Naive B cell (primary cell): Measurements from ENCODE around the gene EGLN2. TPM values are rescaled to one million over a fixed set of nuclear protein-coding genes. Genes with fewer than 3 reads are reported as not detected.
"Not testable (repeated sequence)": the region's sequence is repeated elsewhere in the genome, so short reads cannot be mapped to it uniquely, and the experiment has no call there.

Experiments
- ATAC-seq, 2 donors: fragments of 150-1000 bp; cut with Tn5 transposase; 2 replicates each; pipeline ENCODE4 v1.10.0; 2021; ENCODE audit warnings: low read depth in 2 of 2, mild to moderate bottlenecking in 2 of 2, moderate library complexity in 2 of 2
- DNase-seq: peaks from one replicate; pipeline ENCODE4 v3.0.0; 2022
- H3K27ac Mint-ChIP-seq, 6 donors: one replicate each; pipeline ENCODE4 v1.8.0; 2020 to 2022; ENCODE audit warnings: mild to moderate bottlenecking in 6 of 6, mixed read lengths in 6 of 6, moderate library complexity in 5 of 6, inconsistent platforms in 2 of 6
- H3K27me3 Mint-ChIP-seq, 3 donors: one replicate each; pipeline ENCODE4 v1.8.0; 2021 to 2022; ENCODE audit warnings: mixed read lengths in 3 of 3, mild to moderate bottlenecking in 1 of 3
- H3K36me3 Mint-ChIP-seq, 2 donors: one replicate each; pipeline ENCODE4 v1.8.0; 2020 to 2022; ENCODE audit warnings: mixed read lengths in 2 of 2, inconsistent platforms in 1 of 2, mild to moderate bottlenecking in 1 of 2
- H3K4me1 Mint-ChIP-seq, 3 donors: one replicate each; pipeline ENCODE4 v1.8.0; 2020 to 2022; ENCODE audit warnings: mixed read lengths in 3 of 3, inconsistent platforms in 1 of 3, mild to moderate bottlenecking in 1 of 3, moderate library complexity in 1 of 3
- H3K4me3 Mint-ChIP-seq, 8 donors: one replicate each; pipeline ENCODE4 v1.8.0; 2020 to 2022; ENCODE audit warnings: mild to moderate bottlenecking in 8 of 8, mixed read lengths in 8 of 8, moderate library complexity in 8 of 8, inconsistent platforms in 2 of 8
- H3K9me3 Mint-ChIP-seq, 7 donors: one replicate each; pipeline ENCODE4 v1.8.0; 2020 to 2022; ENCODE audit warnings: mixed read lengths in 7 of 7, mild to moderate bottlenecking in 5 of 7, inconsistent platforms in 2 of 7, moderate library complexity in 1 of 7
- polyA plus RNA-seq, 6 donors: library from polyadenylated mRNA; unstranded; fragments of 300-500 nt; fragmentation: Illumina TruSeq; gene quantifications; one replicate each; pipeline ENCODE4 v1.2.3, GENCODE V29; 2021; ENCODE audit warnings: low read depth in 6 of 6

The EGLN2 gene
- polyA plus RNA-seq, 6 donors from 2014 or later: 66.8 to 184 (median 124) TPM

DNA sequence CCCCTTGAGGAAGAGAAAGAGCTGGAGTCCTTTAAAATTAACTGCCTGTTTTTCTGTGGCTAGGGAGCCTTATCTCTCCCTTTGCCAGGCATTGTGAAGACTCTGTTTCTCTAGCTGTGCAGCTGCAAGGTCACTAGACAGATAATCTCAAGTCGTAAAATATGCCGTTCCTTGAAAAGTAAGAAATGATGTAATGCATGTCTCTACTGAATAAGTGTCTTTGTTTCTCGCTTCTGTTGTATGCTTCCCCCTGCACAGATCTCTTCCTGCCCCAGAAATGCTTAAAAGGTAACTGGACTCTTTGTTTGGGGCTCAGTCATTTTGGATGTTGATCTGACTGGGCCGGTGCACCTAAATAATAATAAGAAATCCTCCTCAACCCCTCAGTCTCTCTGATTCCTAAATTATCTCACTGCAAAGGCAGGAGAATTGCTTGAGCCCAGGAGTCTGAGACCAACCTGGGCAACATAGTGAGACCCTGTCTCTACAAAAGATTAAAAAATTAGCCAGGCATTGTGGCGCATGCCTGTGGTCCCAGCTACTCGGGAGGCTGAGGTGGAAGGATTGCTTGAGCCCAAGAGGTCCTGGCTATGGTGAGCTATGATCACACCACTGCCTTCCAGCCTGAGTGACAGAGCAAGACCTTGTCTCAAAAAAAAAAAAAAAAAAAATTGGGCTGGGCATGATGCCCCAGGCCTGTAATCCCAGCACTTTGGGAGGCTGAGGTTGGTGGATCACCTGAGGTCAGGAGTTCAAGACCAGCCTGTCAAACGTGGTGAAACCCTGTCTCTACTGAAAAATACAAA is 34.9 kb downstream of the EGLN2 start:
- not testable (repeated sequence) for H3K36me3 Mint-ChIP-seq, H3K4me3 Mint-ChIP-seq, ATAC-seq, H3K4me1 Mint-ChIP-seq, DNase-seq, H3K9me3 Mint-ChIP-seq, H3K27ac Mint-ChIP-seq
- H3K27me3 Mint-ChIP-seq: peaks cover 0 to 12% (median 0%) of the 10 kb centered on the region in 3 donors

DNA sequence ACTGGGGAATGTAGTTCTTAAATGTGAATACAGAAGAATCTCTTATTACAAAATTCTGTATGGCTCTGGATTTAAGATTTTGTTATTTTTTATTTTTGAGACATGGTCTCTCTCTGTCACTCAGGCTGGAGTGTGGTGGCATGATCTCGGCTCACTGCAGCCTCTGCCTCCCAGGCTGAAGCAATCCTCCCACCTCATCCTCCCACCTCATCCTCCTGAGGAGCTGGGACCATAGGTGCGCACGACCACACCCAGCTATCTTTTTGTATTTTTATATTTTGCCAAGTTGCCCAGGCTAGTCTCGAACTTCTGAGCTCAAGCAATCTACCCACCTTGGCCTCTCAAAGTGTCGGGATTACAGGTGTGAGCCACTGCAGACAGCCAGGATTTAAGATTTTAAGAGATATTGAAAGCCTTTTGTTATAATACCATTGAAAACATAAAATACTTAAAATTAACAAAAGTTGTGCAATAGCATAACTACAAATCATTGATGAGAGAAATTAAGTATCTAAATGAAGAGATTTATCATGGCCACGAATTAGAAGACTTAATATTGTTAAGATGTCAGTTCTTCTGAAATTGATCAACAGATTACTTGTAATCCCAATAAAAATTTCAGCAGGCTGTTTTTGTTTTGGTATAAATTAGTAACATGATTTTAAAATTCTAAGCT is 37.9 kb downstream of the EGLN2 start:
- H3K4me1 Mint-ChIP-seq: no peaks in the 10 kb centered on the region
- ATAC-seq: no peak
- peak overlapping the region in 1 of 6 donors; percentile 14 for H3K27ac Mint-ChIP-seq
- H3K27me3 Mint-ChIP-seq: peaks cover 0 to 33% (median 10%) of the 10 kb centered on the region in 3 donors
- H3K4me3 Mint-ChIP-seq: no peak overlapping the region
- H3K9me3 Mint-ChIP-seq: peaks cover 0 to 4% (median 0%) of the 10 kb centered on the region in 7 donors
- H3K36me3 Mint-ChIP-seq: no peaks in the 10 kb centered on the region
- no peak for DNase-seq

DNA sequence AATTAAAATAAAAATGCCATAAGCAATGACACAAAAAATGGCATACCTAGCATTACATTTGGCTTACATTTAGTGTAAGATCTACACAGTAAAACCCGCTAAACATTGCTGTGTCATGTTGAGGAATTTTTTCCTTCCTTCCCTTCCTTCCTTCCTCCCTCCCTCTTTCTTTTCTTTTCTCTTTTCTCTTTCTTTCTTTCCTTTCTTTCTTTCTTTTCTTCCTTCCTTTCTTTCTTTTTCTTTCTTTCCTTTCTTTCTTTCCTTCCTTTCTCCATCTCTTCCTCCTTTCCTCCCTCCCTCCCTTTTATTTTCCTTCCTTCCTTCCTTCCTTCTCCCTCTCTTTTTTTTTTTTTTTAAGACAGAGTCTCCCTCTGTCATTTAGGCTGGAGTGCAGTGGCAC is 39.5 kb downstream of the EGLN2 start:
- H3K4me1 Mint-ChIP-seq, H3K36me3 Mint-ChIP-seq, DNase-seq, H3K9me3 Mint-ChIP-seq, ATAC-seq, H3K4me3 Mint-ChIP-seq: not testable (repeated sequence)
- Mint-ChIP-seq H3K27ac (peak overlapping the region in 1 of 6 donors; percentile 22), H3K27me3 (peaks cover 0 to 33% (median 10%) of the 10 kb centered on the region in 3 donors)

DNA sequence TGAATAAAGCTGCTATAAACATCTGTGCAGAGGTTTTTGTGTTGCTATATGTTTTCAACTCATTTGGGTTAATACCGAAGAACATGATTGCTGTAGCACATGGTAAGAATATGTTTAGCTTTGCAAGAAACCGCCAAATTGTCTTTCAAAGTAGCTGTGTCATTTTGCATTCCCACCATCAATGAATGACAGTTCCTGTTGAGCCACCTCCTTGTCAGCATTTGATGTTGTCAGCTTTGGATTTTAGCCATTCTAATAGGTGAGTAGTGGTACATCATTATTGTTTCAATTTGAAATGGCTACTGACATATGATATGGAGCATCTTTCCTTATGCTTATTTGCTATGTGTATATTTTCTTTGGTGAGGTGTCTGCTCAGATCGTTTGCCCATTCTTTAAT is 43.0 kb downstream of the EGLN2 start:
- not testable (repeated sequence) for H3K4me3 Mint-ChIP-seq, ATAC-seq, H3K27ac Mint-ChIP-seq, DNase-seq, H3K36me3 Mint-ChIP-seq, H3K9me3 Mint-ChIP-seq
- H3K4me1 Mint-ChIP-seq: peaks cover 5 to 20% (median 18%) of the 10 kb centered on the region in 3 donors
- H3K27me3 Mint-ChIP-seq: peaks cover 4 to 36% (median 16%) of the 10 kb centered on the region in 3 donors

DNA sequence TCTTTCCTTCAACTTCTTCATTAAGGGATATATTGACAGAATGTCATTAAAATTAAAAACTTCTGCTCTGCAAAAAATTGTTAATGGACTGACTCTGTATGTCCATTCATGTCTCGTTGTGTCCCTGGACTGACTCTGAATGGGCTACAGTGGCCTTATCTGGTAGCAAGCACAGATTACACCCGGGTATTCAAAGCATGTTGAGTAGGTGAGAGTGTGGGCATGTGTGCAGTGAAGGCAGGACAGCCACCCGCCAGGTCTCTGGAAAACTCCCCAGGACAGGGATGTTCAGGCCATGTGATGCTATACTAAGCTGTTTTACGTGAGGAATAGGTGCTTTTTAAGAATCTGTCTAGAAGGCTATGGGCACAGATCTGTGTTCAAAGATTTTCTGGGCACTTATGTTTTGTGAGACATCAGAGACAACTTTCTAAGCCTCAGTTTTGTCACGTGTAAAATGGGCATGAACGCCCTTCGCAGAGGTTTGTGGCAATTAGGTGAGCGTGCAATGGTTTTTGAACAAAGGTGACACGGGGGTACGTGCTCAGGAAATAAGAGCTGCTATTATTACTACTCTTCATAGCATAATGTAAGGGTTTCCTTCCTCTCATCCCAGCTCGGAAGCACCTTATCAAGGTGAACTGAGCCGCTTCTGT is 44.1 kb downstream of the EGLN2 start:
- H3K4me1 Mint-ChIP-seq: peaks cover 6 to 20% (median 18%) of the 10 kb centered on the region in 3 donors
- ATAC-seq, DNase-seq, H3K9me3 Mint-ChIP-seq: not testable (repeated sequence)
- H3K27ac Mint-ChIP-seq: peak overlapping the region in 4 of 6 donors; percentile 75 to 94 (median 89)
- peaks cover 11 to 48% (median 27%) of the 10 kb centered on the region in 3 donors for H3K27me3 Mint-ChIP-seq
- peaks cover 0 to 10% of the 10 kb centered on the region in 2 donors for H3K36me3 Mint-ChIP-seq
- H3K4me3 Mint-ChIP-seq: peak overlapping the region; percentile 62 to 89 (median 85)

DNA sequence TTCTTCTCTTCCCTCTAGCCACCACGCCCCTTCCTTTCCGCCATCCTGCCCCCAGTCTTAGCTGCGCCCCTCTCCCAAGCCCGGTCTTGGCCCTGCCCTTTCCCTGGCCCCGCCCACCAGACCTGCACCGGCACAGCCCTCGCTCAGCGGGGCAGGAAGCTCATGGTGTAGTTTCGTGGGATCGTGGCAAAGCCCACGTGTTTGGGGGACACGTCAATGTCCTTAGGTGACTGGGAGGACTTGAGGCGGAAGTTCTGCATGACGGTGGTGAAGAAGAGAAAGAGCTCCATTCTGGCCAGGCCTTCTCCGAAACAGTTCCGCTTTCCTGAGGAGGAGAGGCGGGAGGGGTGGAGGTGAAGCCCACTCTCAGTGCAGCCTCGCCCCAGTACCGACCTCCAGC is 44.7 kb downstream of the EGLN2 start:
- not testable (repeated sequence) for H3K9me3 Mint-ChIP-seq
- H3K27ac Mint-ChIP-seq: peak overlapping the region; percentile 7 to 94 (median 81)
- peaks cover 8 to 20% (median 18%) of the 10 kb centered on the region in 3 donors for H3K4me1 Mint-ChIP-seq
- DNase-seq (peak; percentile 54), ATAC-seq (peak; percentile 94 to 96)
- peaks cover 0 to 11% of the 10 kb centered on the region in 2 donors for H3K36me3 Mint-ChIP-seq
- peak overlapping the region; percentile 62 to 89 (median 85) for H3K4me3 Mint-ChIP-seq
- peaks cover 11 to 51% (median 32%) of the 10 kb centered on the region in 3 donors for H3K27me3 Mint-ChIP-seq

DNA sequence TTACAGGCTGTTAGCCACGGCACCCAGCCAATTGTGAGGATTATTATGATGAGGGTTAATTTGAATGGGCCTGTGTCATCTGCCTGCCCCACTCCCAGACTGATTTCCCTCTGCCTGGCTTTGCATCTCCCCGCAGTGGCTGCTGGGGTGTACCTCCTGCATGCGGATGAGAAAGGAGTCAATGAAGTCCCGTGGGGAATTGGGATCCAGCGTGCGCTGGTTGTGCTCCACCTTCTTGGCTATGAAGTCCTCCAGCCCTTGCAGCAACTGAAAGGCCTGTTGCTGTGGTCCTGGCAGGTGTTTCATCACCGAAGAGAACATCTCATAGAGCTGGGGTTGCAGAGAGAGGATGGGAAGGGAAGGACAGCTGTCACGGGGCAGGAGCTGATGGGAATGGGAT is 47.7 kb downstream of the EGLN2 start:
- Mint-ChIP-seq H3K27me3 (peaks cover 25 to 53% (median 44%) of the 10 kb centered on the region in 3 donors), H3K36me3 (peaks cover 0 to 18% of the 10 kb centered on the region in 2 donors), H3K4me1 (peaks cover 12 to 24% (median 18%) of the 10 kb centered on the region in 3 donors)
- not testable (repeated sequence) for H3K9me3 Mint-ChIP-seq, H3K27ac Mint-ChIP-seq, ATAC-seq, DNase-seq, H3K4me3 Mint-ChIP-seq

DNA sequence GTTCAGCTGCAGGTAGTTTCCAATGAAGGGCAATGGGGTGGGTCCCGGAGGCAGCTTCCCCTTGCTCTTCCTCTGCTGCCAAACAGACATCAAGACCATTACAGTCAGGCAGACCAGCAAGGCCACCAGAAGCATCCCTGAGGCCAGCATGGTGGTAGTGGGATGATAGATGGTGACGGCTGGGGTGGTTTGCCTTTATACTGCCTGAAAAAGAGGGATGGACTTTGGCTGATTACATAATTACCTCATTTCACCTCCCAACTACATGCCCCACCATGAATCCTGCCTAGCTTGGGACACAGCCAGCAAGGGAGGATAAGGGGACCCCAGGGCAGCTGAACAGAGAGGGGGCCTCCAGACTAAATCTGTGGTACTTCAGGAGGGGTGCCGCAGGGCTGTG is 51.3 kb downstream of the EGLN2 start, which contains the start of gene CYP2A6:
TSS of gene CYP2A6 (minus strand) at position 171 of the 400 bp plus-strand sequence. CDS start at position 150, 21 bp downstream.
- not testable (repeated sequence) for H3K4me1 Mint-ChIP-seq, ATAC-seq, DNase-seq, H3K9me3 Mint-ChIP-seq, H3K4me3 Mint-ChIP-seq
- Mint-ChIP-seq H3K27me3 (peaks cover 25 to 55% (median 44%) of the 10 kb centered on the region in 3 donors), H3K36me3 (peaks cover 0 to 18% of the 10 kb centered on the region in 2 donors), H3K27ac (peak within 1 kb of the TSS in 3 of 6 donors; percentile 15 to 86 (median 18))

DNA sequence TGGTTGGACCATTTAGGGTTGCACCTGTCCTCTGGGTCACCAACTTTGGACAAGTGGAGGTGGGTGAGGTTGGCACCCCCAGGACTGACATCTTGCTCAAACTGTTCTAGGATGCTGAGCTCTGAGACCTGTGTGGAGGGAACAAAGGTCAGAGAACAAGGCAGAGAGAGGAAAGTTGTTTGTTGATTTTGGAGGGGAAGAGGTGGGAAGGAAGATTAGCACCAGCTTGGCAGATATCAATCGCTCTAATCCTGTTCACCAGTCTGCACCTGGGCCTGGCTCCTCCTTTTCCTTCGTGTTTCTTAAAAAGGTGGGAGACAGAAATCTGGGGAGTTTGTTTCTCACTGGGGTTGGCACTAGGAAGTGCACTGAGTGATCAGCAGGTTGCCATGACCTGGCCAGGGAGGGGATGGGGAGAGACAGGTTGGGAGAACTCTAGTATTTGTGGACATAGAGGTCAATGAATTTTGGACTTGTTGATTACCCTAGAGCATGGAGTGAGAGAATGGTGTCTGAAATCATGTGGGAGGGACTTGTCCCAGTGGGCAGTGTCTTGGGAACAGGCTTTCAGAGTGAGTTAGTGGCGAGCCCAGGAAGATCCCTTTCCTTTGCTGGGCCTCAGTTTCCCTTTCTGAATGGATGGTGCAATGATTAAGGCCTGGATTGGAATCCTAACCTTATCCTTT is 53.6 kb downstream of the EGLN2 start:
- not testable (repeated sequence) for H3K4me3 Mint-ChIP-seq, H3K9me3 Mint-ChIP-seq, ATAC-seq, H3K4me1 Mint-ChIP-seq, DNase-seq, H3K27ac Mint-ChIP-seq
- Mint-ChIP-seq H3K36me3 (peaks cover 0 to 13% of the 10 kb centered on the region in 2 donors), H3K27me3 (peaks cover 15 to 42% (median 31%) of the 10 kb centered on the region in 3 donors)

Other genes starting within 250 kb of the EGLN2 start
- gene SHKBP1, start 222.3 kb upstream of the EGLN2 start, polyA plus RNA-seq: 100 to 1,000 TPM; 125 to 196 (median 152) TPM
- 10 to 100 TPM in 5 of 6 donors, 1 to 10 TPM in 1; 9.6 to 18.1 (median 14.5) TPM for gene LTBP4, start 197.8 kb upstream of the EGLN2 start, polyA plus RNA-seq
- gene NUMBL, start 108.5 kb upstream of the EGLN2 start, polyA plus RNA-seq: 1 to 10 TPM in 3 of 6 donors, under 1 TPM in 2, not detected in 1; 0.27 to 2.6 (median 1.5) TPM
- 10 to 100 TPM; 13.8 to 26.5 (median 22.2) TPM for gene COQ8B, start 82.3 kb upstream of the EGLN2 start, polyA plus RNA-seq
- gene ITPKC, start 82.1 kb upstream of the EGLN2 start, polyA plus RNA-seq: 10 to 100 TPM in 1 of 6 donors, 1 to 10 TPM in 4, not detected in 1; 4.5 to 13.6 (median 6.0) TPM
- gene ACTMAP, start 48.7 kb upstream of the EGLN2 start, polyA plus RNA-seq: 1 to 10 TPM; 1.9 to 5.6 (median 4.7) TPM
- 10 to 100 TPM; 48.3 to 88.8 (median 59.8) TPM for gene SNRPA, start 48.0 kb upstream of the EGLN2 start, polyA plus RNA-seq
- gene MIA, start 23.7 kb upstream of the EGLN2 start, polyA plus RNA-seq: not detected
- 100 to 1,000 TPM; 111 to 167 (median 145) TPM for gene RAB4B, start 20.9 kb upstream of the EGLN2 start, polyA plus RNA-seq
- gene CYP2A6, start 51.3 kb downstream of the EGLN2 start, polyA plus RNA-seq: not detected
- not detected for gene CYP2A7, start 83.0 kb downstream of the EGLN2 start, polyA plus RNA-seq
- gene CYP2B6, start 192.1 kb downstream of the EGLN2 start, polyA plus RNA-seq: not detected